Gastroesophageal sphincter (tissue), 3 donors: ENCODE results near the gene ZNF516.

Source experiments
- EP300 ChIP-seq: sonication (generic); formaldehyde crosslinking; IDR thresholded peaks from one replicate; pipeline ENCODE4 v1.6.1; 2017; ENCODE audit warnings: antibody characterized with exemption, mild to moderate bottlenecking
- POLR2A ChIP-seq, 2 donors: fragments of 450-650 bp; IDR thresholded peaks; one replicate each; pipeline ENCODE4 v1.6.1; 2017; ENCODE audit warnings: antibody characterized with exemption in 2 of 2, mild to moderate bottlenecking in 2 of 2, moderate library complexity in 1 of 2
- POLR2AphosphoS5 ChIP-seq: sonication (generic); formaldehyde crosslinking; IDR thresholded peaks from one replicate; pipeline ENCODE4 v1.6.1; 2017; ENCODE audit warnings: antibody characterized with exemption
- TF ChIP-seq, protein P1 (sequence below), 4 experiments: fragments of 200-600 bp in 2 of 4; fragments of 450-650 bp in 2 of 4; sonication (generic) in 1 of 4; IDR thresholded peaks; one replicate each; pipeline ENCODE4 v1.5.1; 2017 to 2019; ENCODE audit warnings: antibody characterized with exemption in 4 of 4, mild to moderate bottlenecking in 2 of 4, moderate library complexity in 2 of 4

- TF ChIP-seq, protein P1, sequence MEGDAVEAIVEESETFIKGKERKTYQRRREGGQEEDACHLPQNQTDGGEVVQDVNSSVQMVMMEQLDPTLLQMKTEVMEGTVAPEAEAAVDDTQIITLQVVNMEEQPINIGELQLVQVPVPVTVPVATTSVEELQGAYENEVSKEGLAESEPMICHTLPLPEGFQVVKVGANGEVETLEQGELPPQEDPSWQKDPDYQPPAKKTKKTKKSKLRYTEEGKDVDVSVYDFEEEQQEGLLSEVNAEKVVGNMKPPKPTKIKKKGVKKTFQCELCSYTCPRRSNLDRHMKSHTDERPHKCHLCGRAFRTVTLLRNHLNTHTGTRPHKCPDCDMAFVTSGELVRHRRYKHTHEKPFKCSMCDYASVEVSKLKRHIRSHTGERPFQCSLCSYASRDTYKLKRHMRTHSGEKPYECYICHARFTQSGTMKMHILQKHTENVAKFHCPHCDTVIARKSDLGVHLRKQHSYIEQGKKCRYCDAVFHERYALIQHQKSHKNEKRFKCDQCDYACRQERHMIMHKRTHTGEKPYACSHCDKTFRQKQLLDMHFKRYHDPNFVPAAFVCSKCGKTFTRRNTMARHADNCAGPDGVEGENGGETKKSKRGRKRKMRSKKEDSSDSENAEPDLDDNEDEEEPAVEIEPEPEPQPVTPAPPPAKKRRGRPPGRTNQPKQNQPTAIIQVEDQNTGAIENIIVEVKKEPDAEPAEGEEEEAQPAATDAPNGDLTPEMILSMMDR (IDR thresholded peaks at IDR 0.05): no peak
- TF ChIP-seq POLR2AphosphoS5 (peak; percentile 13), POLR2A (IDR thresholded peaks at IDR 0.05) (no peak), EP300 (no peak)
Observed at GRCh38 chr18:76452357-76452756, 42.7 kb downstream of the ZNF516 start.
